ENCODE results near the gene VPS4B. TPM values are rescaled to one million over a fixed set of nuclear protein-coding genes. Genes with fewer than 3 reads are reported as not detected.

The VPS4B gene
- total and polyA plus RNA-seq, 2 experiments from 2014 or later = 30.2 to 49.4 TPM

GRCh38 chr18:63427558-63427957 lies 5.3 kb upstream of the VPS4B start:
- no peaks in the 10 kb centered on the region for H3K9me2 ChIP-seq (ENCODE audit: insufficient read depth)
- no peak overlapping the region for H2AFZ ChIP-seq
- peaks cover 10% of the 10 kb centered on the region for H3K4me1 Mint-ChIP-seq
- no peak overlapping the region for H3K4me3 Mint-ChIP-seq
- H4K20me1 ChIP-seq (replicated peaks; ENCODE audit: insufficient read depth) = no peaks in the 10 kb centered on the region
- ATAC-seq (no peak), DNase-seq (ENCODE audit: low spot score) (peak; percentile 51)
- H3K79me2 ChIP-seq (replicated peaks; ENCODE audit: insufficient read depth) = no peaks in the 10 kb centered on the region
- no peaks in the 10 kb centered on the region for H3K4me1 ChIP-seq (ENCODE audit: insufficient read depth)
- H3K27ac Mint-ChIP-seq = no peak overlapping the region
- H3K9me3 Mint-ChIP-seq = no peaks in the 10 kb centered on the region
- peaks cover 8% of the 10 kb centered on the region for H3K27me3 Mint-ChIP-seq (ENCODE audit: insufficient read depth, low read depth, poor library complexity)
- H3F3A ChIP-seq (replicated peaks; ENCODE audit: low read depth) = no peaks in the 10 kb centered on the region
- H3K4me3 ChIP-seq = no peak overlapping the region
- TF ChIP-seq ZNF114 (CRISPR knock-in tag; IDR thresholded peaks at IDR 0.05) (no peak), EZH2 (IDR thresholded peaks at IDR 0.05; ENCODE audit: low read depth, unreplicated experiment) (no peak), NANOG (IDR thresholded peaks at IDR 0.05; ENCODE audit: borderline replicate concordance) (no peak), STAT1 (IDR thresholded peaks at IDR 0.05; ENCODE audit: unreplicated experiment) (no peak), ETS1 (IDR thresholded peaks at IDR 0.05) (no peak), REST (IDR thresholded peaks at IDR 0.05; ENCODE audit: unreplicated experiment) (no peak), EZH2phosphoT487 (IDR thresholded peaks at IDR 0.05; ENCODE audit: unreplicated experiment) (no peak), POLR2AphosphoS5 (IDR thresholded peaks at IDR 0.05; ENCODE audit: low read depth) (no peak), CREB1 (CRISPR knock-in tag; IDR thresholded peaks at IDR 0.05; ENCODE audit: low read depth) (no peak), JUNB (IDR thresholded peaks at IDR 0.05; ENCODE audit: unreplicated experiment) (no peak), CTCF (conservative IDR thresholded peaks at IDR 0.05; ENCODE audit: low read depth in 2 of 2) (no peak), ZNF462 (CRISPR knock-in tag; IDR thresholded peaks at IDR 0.05) (no peak), ZNF331 (CRISPR knock-in tag; IDR thresholded peaks at IDR 0.05; ENCODE audit: low read depth) (no peak)
- no peak overlapping the region for H3K4me2 ChIP-seq
- H3K27me3 ChIP-seq (ENCODE audit: insufficient read depth) = no peaks in the 10 kb centered on the region
- H3K36me3 ChIP-seq (ENCODE audit: insufficient read depth) = no peaks in the 10 kb centered on the region
- H3K27ac ChIP-seq (ENCODE audit: low read depth) = no peak overlapping the region
- H3K36me3 Mint-ChIP-seq (ENCODE audit: low read depth) = no peaks in the 10 kb centered on the region

All from GM23338 (cell line).